Activated gamma-delta T cell treated with Interleukin-2 at 50 U/mL for 16 hours (primary cell): ENCODE data around the gene LRRC61.
"Not testable (repeated sequence)": the region's sequence is repeated elsewhere in the genome, so short reads cannot be mapped to it uniquely, and the experiment has no call there.

Source experiments
- DNase-seq: peaks from one replicate; pipeline ENCODE4 v3.0.0-alpha.2; 2020

Gene LRRC61, protein sequence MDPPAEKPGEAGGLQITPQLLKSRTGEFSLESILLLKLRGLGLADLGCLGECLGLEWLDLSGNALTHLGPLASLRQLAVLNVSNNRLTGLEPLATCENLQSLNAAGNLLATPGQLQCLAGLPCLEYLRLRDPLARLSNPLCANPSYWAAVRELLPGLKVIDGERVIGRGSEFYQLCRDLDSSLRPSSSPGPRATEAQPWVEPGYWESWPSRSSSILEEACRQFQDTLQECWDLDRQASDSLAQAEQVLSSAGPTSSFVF

DNA sequence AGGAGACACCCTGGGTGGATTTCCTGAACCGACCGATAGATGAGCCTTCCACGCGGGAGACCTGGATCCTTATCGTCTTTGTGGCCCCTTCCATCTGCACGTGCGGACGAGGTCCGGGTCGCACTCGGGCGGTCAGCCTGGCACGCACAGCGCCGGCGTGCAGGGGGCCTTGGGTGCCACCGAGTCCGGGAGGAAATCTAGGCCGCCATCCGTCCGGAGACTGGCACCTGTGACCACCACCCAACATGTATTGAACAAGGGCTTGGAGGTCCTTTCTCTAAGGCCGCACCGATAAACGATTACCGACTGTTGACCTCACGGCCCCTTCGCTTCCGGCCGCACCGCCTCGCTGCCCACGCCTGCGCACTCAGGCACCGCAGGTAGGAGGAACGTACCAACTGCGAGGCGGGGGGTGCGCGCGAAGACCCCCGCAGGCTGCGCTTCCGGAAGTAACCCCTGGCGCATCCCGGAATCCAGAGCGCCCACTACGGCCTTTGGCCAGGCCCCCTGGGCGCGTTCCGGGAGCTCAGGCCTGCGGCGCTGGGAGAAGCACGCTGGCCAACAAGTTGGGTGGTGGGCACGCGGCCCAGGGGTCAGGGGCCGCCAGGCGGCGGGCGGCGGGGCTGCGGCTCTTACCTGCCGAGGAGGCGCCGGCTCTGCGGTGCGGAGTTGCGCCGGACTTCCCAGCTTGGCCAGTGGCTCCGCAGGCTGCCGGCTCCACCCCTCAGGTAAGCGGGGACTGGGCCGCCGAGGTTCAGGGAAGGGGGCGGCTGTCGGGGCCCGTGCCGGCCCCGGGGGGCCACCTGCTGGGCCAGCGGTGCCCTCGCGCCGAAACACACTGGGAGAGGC lies at the start of gene LRRC61, which contains the start of gene ACTR3C:
LRRC61 (plus strand) TSS at position 523 of the 849 bp plus-strand sequence. CDS start 13,507 bp downstream, outside the sequence.
ACTR3C (minus strand) TSS at position 713 of the 849 bp plus-strand sequence. CDS start 28,249 bp downstream, outside the sequence.
- DNase-seq, result peak; percentile 59

DNA sequence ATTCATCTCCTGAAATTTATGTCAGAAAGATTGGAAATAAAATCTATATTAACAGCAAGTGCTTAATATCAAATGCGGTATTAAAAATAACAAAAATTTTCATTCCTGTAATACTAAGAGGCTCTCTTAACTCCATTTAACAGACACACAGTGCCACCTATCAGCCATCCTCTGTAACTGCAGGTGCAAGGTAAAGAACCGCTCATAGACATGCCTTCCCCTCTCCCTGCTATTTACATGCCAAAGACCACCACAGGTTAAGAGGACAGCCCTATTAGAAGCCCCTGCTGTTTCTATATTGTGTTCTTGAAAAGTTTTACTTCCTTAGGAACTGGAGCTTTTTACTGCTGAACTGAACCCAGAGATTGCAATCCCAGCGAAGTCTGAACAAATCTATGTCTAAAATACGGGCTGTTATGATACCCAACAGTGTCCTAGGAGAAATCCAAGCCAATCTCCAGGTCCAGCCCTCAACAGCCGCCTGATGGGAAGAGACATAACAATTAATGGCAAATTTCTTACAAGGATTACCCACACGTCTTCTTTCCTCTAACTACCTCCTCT lies 46.9 kb upstream of the LRRC61 start:
- peak; percentile 10 for DNase-seq

DNA sequence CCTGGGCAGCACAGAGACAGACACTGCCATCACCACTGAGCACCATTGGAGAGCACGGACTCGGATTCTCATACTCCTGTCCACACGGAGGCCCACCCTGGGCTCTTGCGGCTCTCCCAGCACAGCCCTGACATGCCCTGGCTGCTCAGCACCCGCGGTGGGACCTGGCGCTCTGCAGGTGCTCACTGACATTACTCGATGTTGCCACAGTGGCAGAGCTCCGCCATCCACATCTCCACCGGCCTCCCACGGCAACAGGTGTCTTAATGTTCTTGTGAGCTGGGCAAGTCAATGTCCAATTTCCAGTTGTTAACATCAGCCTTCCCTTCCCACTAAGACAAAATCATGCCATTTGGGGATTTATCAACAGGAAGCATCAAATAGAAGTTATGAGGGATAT lies 44.8 kb upstream of the LRRC61 start:
- not testable (repeated sequence) for DNase-seq

DNA sequence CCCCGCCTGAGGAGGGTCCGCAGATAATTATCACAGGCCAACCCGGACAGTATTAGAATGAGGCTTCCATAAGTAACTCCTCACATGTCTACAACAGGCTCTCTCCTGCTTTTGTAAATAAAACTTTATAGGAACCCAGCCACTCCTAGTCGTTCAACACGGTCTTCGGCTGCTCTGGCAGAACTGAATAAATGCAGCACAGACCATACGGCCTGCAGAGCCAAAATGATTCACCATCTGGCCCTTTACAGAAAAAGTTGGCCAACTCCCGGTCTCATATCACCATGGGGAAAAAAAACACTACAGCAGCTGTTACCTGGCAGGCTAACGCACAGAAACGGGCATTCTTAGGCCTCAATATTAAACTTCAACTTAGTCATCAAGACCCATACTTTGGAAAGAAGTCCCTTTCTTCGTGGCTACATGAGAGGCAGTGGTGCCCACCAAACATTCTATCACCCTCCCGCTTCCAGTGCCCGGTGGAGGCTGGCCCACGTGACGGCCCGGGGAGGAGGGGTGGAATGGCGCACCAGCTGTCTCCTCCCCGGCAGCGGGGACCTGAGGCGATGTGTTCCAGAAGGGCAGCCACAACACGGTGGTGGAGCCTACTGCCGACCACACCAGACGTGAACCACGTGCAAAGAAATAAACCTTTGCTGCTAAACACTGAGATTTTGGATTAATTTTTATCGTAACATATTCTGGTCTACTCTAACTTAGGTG lies 41.3 kb upstream of the LRRC61 start:
- not testable (repeated sequence) for DNase-seq

DNA sequence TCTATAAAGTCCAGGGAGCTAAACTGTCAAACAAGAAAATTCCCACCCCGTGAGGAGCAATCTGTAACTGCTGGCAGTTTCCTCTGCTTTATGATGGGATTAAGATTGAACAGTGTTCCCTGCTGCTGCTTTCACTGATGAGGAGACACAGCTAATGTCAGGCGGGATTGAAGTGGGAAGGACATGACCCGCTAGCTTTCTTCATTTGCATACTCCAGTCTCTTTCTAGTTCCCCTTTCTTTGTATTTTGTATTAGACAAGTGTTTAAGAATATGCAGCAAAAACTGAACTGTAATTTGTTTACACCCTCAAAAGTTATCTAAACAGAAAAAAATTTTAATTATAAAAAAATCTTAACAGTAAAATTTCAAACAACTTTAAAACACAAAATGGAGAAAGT lies 40.0 kb upstream of the LRRC61 start:
- DNase-seq, result not testable (repeated sequence)

DNA sequence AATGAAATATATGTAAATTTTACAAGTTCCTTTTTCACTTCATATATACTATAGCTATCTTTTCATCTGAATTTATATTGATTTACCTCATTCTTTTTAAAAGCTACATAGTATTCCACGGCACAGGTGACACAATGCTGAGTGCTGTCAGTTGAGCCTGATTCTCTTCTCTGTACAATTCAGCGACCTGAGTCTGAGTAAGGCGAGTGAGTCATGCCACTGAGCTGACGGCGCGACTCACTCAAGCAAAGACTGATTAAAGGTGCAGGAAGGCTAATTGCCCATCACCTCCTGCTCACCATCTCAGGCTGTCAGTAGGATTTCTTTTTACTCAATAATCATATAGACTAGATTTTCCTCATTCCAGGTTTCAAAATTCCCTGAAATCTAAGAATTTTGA lies 39.5 kb upstream of the LRRC61 start:
- DNase-seq, result not testable (repeated sequence)

DNA sequence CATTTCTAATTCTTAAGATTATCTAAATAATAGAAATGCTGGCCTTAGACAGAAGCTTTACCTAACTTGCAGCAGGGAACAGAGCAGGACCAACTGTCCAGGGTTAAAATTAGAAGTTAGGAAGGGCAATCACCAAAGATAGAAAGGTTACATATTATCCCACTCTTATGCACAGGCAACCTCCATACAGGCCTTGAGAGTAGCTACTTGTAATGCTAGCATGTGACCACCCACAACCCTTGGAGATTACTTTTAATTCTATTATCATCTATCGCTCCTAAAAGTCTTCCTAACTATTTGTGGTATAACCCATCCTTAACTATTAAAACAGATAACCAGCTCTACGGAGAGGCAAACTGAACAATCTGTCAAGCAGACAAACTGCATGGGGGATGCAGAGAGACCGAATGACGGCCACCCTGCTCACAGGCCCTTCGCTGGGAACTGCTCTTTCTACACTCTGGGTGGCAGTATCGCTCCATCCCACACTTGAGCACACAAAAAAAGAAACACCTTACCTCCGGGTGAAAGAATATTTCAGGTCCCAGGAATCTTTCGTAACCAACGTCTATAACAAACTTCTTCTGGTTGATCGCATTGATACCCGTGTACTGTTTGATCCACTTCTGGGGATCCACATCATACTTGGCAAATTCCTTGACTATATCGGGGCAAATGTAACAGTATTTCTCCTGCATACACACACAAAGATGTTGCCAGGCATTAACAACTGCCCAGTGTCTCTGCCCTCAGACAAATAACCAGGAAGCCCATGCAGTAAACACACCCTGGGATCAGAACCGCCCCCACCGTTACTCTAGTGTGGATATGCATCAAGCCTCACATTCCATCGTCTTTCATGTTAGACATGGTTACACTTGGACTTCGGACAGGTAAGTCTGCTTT lies 37.1 kb upstream of the LRRC61 start:
- peak; percentile 26 for DNase-seq

DNA sequence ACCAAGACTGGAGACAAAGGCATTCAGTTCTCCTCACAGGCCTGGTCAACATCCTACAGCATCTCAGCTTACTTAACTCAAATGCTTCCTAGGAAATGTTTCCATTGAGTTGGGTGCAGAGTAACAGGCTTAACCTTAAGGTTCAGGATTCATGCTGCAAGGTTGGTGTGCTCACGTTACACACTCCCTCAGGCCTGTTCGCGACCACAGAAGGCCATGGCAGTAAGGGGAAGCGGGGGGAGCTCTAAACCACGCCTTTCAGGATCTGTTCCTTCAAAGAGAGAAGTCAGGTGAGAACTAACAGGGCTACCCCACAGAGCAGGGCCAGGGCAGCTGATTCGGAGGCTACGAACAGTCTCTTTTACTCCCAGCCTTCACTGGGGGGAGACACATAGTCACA lies 35.3 kb upstream of the LRRC61 start:
- DNase-seq, result not testable (repeated sequence)

DNA sequence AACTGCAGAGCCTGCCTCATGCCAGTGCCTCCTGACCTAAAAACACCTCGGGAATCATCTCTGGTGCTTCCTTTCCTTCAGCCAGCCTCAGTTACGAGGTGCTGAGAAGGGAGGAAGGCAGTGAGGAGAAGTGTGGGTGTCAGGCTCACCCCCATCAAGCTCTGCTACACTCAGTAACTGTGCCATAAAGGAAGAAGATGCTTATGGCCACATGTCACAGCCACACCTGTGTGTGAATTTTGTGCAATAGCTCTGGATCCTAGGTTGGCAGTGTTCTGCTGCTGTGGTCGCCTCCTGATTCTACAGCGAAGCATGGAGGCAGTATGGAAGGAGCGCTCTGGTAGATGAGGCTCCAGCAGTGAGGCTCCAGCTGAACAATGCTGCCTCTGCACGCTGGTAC lies 34.3 kb upstream of the LRRC61 start:
- DNase-seq, result not testable (repeated sequence)

DNA sequence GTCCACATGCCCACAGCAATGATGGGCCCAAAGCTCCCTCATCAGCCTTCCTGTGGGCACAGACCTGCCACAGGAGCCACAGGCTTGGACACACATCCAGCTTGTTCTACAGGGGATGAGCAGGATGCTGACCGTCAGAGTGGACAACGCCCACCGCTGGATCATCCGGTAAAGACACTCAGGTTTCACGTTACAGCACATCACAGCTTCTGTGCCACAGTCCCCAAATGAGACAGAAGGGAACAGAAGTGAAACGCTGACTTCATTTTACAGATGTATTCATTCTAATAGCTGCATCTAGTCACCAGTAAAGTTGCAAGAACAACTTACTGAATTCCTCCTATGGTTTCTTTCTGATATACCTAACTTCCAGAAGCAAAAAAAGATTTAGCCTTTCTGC lies 32.8 kb upstream of the LRRC61 start:
- not testable (repeated sequence) for DNase-seq

DNA sequence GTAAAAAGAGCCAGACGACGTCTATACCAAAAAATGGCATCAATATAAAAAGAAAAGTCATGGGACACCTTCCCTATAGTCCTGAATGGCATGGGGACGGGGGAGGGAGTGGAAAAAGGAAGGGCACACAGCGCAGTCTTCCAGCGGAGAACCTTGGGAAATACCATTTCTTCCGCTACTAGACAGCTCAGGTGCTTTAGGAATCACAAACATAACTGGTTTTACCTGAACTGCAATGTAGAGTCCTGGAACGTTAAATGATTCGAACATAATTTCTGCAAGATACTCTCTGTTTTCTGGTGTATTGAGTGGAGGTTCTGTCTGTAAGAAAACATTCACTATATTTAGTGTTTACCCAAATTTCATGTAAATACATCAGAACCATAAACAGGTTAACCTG lies 28.1 kb upstream of the LRRC61 start:
- DNase-seq, result not testable (repeated sequence)

DNA sequence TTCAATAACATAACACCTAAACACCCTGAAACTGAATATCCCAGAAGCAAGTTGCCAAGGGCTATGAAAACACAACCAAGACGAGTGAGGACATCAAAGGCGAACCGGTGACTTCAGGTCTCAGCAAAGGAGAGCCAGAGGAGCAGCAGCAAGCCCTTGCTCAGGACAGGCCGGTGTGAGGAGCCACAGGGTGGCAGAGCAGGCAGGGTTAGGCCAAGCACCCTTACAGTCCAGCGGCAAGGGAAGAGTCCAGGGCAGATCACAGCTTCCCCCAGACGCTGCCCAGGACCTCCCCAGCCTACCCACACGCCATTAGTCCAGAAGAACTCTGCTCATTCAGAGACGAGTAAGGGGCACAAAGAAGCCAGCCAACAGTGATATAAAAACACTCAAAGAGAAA lies 27.5 kb upstream of the LRRC61 start:
- DNase-seq, result not testable (repeated sequence)

DNA sequence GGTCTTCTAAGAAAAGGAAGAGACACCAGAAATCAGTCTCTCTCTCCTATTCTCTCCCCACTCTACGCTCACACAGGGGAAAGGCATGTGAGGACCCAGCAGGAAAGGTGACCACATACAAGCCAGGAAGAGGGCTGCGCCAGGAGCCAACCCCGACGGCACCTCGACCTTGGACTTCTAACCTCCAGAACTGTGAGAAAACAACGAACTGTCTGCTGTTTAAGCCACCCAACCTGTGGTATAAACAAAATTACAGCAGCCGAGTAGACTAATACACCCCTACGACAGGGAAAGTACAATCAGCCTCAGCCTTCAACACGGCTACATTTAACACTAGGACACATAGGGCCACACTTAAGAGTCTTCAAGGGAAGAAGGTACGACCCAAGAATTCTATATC lies 26.4 kb upstream of the LRRC61 start:
- DNase-seq, result not testable (repeated sequence)

DNA sequence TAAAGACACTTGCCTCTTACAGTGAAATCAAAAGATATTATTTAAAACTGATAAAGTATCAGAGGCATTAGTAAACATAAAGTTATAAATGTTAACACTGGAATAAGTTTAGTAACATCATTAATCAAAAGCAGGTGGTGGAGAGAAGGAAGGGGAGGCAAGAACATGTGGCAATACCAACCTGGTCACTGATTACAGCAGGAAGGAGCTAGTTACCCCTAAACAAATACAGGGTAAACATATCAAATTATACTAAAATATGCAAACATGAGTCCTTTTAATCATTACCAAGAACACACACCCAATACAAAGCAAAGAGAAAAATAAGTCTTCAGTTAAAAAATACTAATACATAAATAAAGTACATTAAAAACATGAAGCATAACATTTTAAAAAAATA lies 25.2 kb upstream of the LRRC61 start:
- DNase-seq, result not testable (repeated sequence)

DNA sequence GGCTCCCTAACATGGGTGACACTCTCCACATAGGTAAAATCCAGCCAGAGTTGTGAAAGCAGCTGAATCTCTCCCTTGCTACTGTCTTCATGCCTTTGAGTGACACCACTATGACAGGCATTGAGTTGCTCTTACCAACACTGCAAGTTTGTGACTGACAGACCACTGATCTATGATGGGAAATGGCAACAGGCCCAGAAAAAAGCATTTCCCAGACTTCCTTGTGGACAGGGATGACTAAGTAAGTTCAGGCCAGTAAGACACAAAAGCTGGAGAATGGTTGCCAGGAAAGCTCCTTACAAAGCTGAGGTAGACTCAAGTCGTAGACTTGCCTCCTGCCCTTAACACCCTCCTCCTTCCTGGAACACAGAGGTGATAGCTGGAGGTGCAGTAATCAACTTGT lies 20.2 kb upstream of the LRRC61 start:
- not testable (repeated sequence) for DNase-seq

DNA sequence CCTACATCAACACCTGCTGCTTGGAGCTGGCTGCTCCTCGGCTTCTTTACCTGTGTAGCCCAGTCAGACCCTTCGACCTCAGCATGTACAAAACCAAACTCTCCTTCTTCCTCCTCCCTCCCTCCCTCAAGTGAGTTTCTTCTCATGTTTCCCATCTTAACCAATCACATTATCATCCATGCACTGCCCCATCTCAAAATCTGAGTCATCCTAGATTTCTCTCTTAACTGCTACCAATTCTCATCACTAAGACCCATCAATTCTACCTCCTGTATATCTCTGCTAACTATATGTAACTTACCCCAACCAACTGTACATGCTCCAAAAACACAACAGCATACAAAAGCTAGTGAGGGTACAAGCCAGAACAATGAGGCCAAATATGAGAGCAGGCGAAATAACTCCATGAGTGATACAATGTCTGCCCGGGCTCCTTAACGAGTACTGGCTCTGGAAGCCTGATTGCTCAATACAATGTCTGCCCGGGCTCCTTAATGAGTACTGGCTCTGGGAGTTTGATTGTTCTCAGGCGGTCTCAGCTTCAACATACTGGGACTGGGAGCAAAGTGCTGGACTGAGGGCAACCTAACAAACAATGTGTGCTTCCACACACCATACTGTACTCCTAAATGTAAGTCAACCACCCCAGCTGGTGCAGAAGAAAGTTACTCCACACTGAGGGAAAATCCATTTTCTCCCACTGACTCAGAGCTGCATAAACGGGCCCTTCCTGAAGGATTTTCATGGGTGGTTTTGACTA lies 18.5 kb upstream of the LRRC61 start:
- DNase-seq, result not testable (repeated sequence)

DNA sequence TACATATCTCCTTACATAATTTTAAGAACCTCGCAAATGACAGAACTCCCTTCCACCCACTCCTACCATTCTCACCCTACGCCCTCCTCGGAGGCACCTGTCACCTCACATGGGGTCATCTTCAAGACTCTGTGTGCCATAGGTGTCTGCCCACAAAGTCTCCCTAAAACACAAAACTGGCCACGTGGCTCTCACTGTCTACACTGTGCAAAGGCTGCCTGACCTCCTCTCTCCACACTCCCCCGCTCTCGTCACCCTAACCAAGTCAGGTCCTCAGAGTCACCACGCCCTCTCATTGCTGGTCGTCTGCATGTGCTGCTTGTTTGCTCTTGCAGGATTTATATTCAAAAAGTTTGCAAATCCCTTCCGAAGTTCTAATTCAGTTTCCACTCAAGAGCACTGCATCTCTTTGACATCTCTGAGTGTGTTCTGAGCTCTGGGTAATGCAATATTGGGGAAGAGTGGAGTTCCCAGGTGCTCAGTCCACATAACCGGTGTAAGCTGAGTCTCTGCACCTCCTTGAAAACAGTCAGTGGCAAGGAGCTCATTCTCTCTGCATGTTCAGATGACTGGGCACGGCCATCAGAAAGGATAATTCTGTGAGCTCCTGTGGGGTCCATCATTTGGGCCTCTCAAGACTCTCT lies 17.8 kb upstream of the LRRC61 start:
- not testable (repeated sequence) for DNase-seq

DNA sequence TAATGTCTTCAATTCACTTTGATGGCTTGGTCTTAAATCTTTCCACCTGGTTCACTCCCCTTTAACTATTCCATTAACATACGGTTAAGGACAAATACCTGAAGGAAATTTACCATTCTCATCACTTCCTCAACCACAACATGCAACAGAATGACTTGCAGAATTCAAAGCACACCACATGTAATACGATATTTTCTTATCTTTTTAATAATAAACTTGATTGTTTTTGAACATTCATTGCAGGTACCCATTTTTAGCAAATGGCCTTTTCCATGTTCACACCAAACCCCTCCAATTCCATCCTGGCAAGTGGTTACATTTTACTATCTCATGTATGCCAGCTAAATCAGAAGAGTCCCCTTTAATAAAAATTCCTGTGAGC lies 17.3 kb upstream of the LRRC61 start:
- DNase-seq, result not testable (repeated sequence)

DNA sequence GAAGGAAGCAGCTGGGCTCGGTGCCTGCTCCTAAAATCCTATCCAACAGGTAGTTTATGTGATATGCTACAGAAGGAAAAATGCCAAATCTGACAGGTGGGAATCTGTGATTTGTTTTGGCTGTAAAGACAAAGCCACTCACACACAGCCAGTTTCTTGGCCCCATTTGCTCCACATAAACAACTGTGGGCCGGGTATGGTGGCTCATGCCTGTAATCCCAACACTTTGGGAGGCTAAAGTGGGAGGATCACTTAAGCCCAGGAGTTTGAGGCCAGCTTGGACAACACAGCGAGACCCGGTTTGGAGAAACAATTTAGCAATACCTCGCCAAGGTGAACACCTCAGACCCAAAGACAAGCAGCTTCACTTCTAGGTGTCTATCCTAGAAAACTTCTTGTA lies 16.8 kb upstream of the LRRC61 start:
- not testable (repeated sequence) for DNase-seq

DNA sequence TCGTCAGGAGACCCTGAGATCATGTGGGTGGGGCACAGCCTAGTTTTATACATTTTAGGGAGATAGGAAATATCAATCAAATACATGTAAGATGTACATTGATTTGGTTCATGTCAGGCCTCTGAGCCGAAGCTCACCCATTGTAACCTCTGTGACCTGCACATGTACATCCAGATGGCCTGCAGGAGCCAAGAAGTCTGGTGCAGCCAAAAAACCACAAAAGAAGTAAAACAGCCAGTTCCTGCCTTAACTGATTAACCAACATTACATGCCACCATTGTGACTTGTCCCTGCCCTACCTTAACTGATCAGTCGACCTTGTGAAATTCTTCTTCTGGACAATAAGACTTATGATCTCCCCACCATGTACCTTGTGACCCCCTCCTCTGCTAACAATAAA lies 16.0 kb upstream of the LRRC61 start:
- DNase-seq, result no peak

DNA sequence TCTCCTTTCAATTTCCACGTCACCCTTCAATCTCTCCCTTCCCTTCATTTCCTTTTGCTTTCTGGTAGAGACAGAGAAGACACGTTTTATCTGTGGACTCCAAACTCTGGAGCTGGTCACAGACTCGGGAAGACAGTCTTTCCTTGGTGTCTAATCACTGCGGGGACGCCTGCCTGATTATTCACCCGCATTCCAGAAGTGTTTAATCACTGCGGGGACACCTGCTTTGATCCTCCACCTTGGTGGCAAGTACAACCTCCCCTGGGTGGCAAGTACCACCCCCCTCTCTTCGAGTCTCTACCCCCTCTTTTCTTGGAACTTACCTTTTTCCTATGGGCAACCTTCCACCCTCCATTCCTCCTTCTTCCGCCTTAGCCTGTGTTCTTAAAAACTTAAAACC lies 15.3 kb upstream of the LRRC61 start:
- DNase-seq, result no peak
